ENCODE data around the gene RAMP1. TPM values are rescaled to one million over a fixed set of nuclear protein-coding genes. Genes with fewer than 3 reads are reported as not detected.

Gene RAMP1
- total and polyA plus RNA-seq, 2 donors (not counting 1 experiment from before 2014, with no cell fraction given), result 15.7 TPM; not detected in 1

DNA sequence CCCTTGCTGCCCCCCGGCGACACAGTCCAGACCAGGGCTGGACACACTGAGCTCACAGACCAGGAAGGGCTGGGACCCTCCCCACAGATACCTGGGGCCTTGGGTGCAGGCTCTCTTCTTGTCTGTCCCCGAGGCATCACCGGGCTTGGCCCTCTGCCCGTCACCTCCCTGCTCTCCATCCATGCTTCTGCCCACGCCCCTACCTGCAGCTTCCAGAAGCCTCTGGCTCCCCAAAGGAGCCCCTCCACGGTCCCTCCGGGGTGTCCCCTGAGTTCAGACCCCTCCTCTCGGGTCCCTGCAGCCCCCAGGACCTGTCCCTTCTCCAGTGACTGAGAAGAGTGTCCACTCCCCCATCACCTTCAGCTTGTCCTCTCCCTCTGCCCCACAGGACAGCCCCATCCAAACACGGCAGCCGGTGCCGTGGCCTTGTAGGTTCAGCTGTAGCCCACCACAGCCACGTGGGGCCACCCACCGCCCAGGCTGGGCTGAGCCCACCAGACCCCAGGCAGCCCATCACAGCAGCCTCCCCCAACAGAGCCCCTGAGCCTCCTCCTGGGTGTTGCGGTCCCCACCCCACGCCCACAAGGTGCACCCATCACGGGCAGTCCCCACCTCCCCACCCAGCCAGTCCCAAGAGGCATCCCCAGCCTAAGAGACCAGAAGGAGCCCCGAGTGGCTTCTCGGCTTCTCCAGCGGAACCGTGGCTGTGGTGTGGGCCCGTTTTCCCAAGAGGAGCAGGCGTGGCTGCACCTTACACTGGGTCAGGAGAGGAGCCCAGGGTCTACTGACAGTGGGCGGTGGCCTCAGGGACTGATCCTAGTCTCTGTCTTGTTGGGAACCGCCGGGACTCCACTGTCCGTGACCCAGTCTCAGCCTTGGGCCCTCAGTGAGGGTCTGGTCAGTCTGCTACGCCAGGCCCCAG, 53.1 kb downstream of the RAMP1 start:
- no peaks in the 10 kb centered on the region for H3K4me1 Mint-ChIP-seq
- Histone ChIP-seq H3K27me3 (replicated peaks in 1 of 4; ENCODE audit: control extremely low read depth in 1 of 4, control insufficient read depth in 3 of 4, insufficient read depth in 4 of 4, low read length in 3 of 4) (no peaks in the 10 kb centered on the region), H3K9me3 (ENCODE audit: control extremely low read depth in 1 of 3, control insufficient read depth in 2 of 3, insufficient read depth in 1 of 3, low read length in 2 of 3) (peaks cover 0 to 7% (median 2%) of the 10 kb centered on the region in 3 donors), H3K9ac (ENCODE audit: low read length) (no peak overlapping the region), H3K79me2 (ENCODE audit: control insufficient read depth, insufficient read depth, low read length) (no peaks in the 10 kb centered on the region), H3K4me1 (ENCODE audit: control insufficient read depth in 2 of 2, insufficient read depth in 2 of 2, low read length in 2 of 2) (no peaks in the 10 kb centered on the region), H3K4me3 (ENCODE audit: control extremely low read depth in 1 of 5, extremely low read depth in 1 of 5, insufficient read depth in 1 of 5, low read depth in 2 of 5, low read length in 4 of 5) (no peak overlapping the region), H4K20me1 (ENCODE audit: control insufficient read depth, insufficient read depth, low read length, poor library complexity, severe bottlenecking) (no peaks in the 10 kb centered on the region), H3K27ac (ENCODE audit: low read length in 2 of 2) (no peak overlapping the region), H3K4me2 (replicated peaks; ENCODE audit: low read depth, low read length, poor library complexity, severe bottlenecking) (no peak overlapping the region), H2AFZ (ENCODE audit: insufficient read depth, low read depth, low read length, poor library complexity, severe bottlenecking) (no peak overlapping the region), H3K36me3 (replicated peaks in 1 of 2; ENCODE audit: control extremely low read depth in 1 of 2, control insufficient read depth in 1 of 2, extremely low read depth in 1 of 2, insufficient read depth in 2 of 2, low read length in 1 of 2) (no peaks in the 10 kb centered on the region)
- TF ChIP-seq EZH2 (IDR thresholded peaks at IDR 0.05; ENCODE audit: borderline replicate concordance, insufficient read depth, low read depth, low read length, poor library complexity, severe bottlenecking), result no peak
- TF ChIP-seq, protein P1, sequence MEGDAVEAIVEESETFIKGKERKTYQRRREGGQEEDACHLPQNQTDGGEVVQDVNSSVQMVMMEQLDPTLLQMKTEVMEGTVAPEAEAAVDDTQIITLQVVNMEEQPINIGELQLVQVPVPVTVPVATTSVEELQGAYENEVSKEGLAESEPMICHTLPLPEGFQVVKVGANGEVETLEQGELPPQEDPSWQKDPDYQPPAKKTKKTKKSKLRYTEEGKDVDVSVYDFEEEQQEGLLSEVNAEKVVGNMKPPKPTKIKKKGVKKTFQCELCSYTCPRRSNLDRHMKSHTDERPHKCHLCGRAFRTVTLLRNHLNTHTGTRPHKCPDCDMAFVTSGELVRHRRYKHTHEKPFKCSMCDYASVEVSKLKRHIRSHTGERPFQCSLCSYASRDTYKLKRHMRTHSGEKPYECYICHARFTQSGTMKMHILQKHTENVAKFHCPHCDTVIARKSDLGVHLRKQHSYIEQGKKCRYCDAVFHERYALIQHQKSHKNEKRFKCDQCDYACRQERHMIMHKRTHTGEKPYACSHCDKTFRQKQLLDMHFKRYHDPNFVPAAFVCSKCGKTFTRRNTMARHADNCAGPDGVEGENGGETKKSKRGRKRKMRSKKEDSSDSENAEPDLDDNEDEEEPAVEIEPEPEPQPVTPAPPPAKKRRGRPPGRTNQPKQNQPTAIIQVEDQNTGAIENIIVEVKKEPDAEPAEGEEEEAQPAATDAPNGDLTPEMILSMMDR (IDR thresholded peaks at IDR 0.05), result no peak
- peaks cover under 1% of the 10 kb centered on the region for H3K9me3 Mint-ChIP-seq (ENCODE audit: insufficient read depth)
- DNase-seq (no peak), ATAC-seq (ENCODE audit: low read depth) (no peak)
- ChIA-PET POLR2A (no interaction called here), CTCF (interaction anchor here (1.3 to 1.6 kb wide), 2 partner anchors 8 to 11 kb away, joined by 3 read pairs; no protein-coding TSS in a partner anchor)
- WGBS (ENCODE audit: insufficient coverage), result 85% methylated on average over 27 of the region's 28 CpGs
- peaks cover 3% of the 10 kb centered on the region for H3K27me3 Mint-ChIP-seq
- no peak overlapping the region for H3K27ac Mint-ChIP-seq
- intact Hi-C loops (cut with micrococcal nuclease), result no loop called here
- H3K4me3 Mint-ChIP-seq, result no peak overlapping the region

All from B cell (primary cell).